ENCODE measurements around the gene LDLRAD4.
A peak's percentile ranks its signal among the peaks of the same experiment; 100 is the strongest.

The LDLRAD4 gene

GRCh38 chr18:13641551-13642439 is 423.2 kb downstream of the LDLRAD4 start:
- no peak overlapping the region for H3K4me3 ChIP-seq (ENCODE audit: low read length in 2 of 2)
- peak overlapping the region; percentile 49 for H3K4me2 ChIP-seq (ENCODE audit: insufficient read depth, low read length, poor library complexity, severe bottlenecking)
- H4K8ac ChIP-seq (ENCODE audit: low read depth, low read length), result no peak overlapping the region
- H3K27me3 ChIP-seq (ENCODE audit: control insufficient read depth in 3 of 3, insufficient read depth in 3 of 3, low read depth in 1 of 3, low read length in 3 of 3), result peaks cover 0 to 2% (median 0%) of the 10 kb centered on the region in 3 experiments
- peak overlapping the region; percentile 61 for H2BK120ac ChIP-seq (ENCODE audit: low read depth, low read length)
- H3K4me1 ChIP-seq (ENCODE audit: control insufficient read depth in 2 of 2, insufficient read depth in 1 of 2, low read depth in 1 of 2, low read length in 2 of 2), result peaks cover 0 to 3% of the 10 kb centered on the region in 2 donors
- H3K27ac ChIP-seq (replicated peaks; ENCODE audit: low read length), result no peak overlapping the region
- WGBS, 2 donors (ENCODE audit: extremely low coverage in 2 of 2, insufficient read length in 2 of 2, insufficient replicate concordance in 1 of 2), result no CpG with 5 or more reads among the region's 84 CpGs
- H2BK12ac ChIP-seq (ENCODE audit: low read length), result no peak overlapping the region
- no peak overlapping the region for H2AK5ac ChIP-seq (ENCODE audit: low read depth, low read length)
- peak overlapping the region; percentile 71 for H3K14ac ChIP-seq (ENCODE audit: low read length)
- H3K9ac ChIP-seq (ENCODE audit: low read depth, low read length, poor library complexity), result no peak overlapping the region
- peak overlapping the region; percentile 35 for H2BK5ac ChIP-seq (ENCODE audit: low read length)
- DNase-seq (ENCODE audit: low spot score), result no peak
- no peaks in the 10 kb centered on the region for H3K79me1 ChIP-seq (ENCODE audit: low read depth, low read length)
- H3K4ac ChIP-seq (ENCODE audit: low read length), result no peak overlapping the region
- no peak overlapping the region for H3K23ac ChIP-seq (ENCODE audit: low read depth, low read length, poor library complexity)
- peak overlapping the region; percentile 71 for H3K18ac ChIP-seq (ENCODE audit: low read length)
- H3K36me3 ChIP-seq (replicated peaks in 1 of 2; ENCODE audit: control insufficient read depth in 2 of 2, insufficient read depth in 2 of 2, low read length in 2 of 2), result no peaks in the 10 kb centered on the region
- no peak overlapping the region for H2BK15ac ChIP-seq (ENCODE audit: low read length)
- no peak overlapping the region for H2AFZ ChIP-seq (ENCODE audit: low read length)
- no peak overlapping the region for H4K91ac ChIP-seq (ENCODE audit: low read depth, low read length, poor library complexity)
- H3K9me3 ChIP-seq (replicated peaks in 1 of 2; ENCODE audit: control insufficient read depth in 2 of 2, insufficient read depth in 1 of 2, low read depth in 1 of 2, low read length in 2 of 2), result peaks cover 0 to 1% of the 10 kb centered on the region in 2 donors

GRCh38 chr18:13642440-13642827 is 423.9 kb downstream of the LDLRAD4 start:
- Histone ChIP-seq H3K27me3 (ENCODE audit: control insufficient read depth in 3 of 3, insufficient read depth in 3 of 3, low read depth in 1 of 3, low read length in 3 of 3) (peaks cover 0 to 2% (median 0%) of the 10 kb centered on the region in 3 experiments), H3K18ac (ENCODE audit: low read length) (no peak overlapping the region), H4K8ac (ENCODE audit: low read depth, low read length) (no peak overlapping the region), H2BK120ac (ENCODE audit: low read depth, low read length) (no peak overlapping the region), H3K27ac (replicated peaks; ENCODE audit: low read length) (no peak overlapping the region), H3K9me3 (replicated peaks in 1 of 2; ENCODE audit: control insufficient read depth in 2 of 2, insufficient read depth in 1 of 2, low read depth in 1 of 2, low read length in 2 of 2) (peaks cover 0 to 1% of the 10 kb centered on the region in 2 donors), H3K4me3 (ENCODE audit: low read length in 2 of 2) (no peak overlapping the region), H3K9ac (ENCODE audit: low read depth, low read length, poor library complexity) (no peak overlapping the region), H2BK15ac (ENCODE audit: low read length) (no peak overlapping the region), H3K79me1 (ENCODE audit: low read depth, low read length) (no peaks in the 10 kb centered on the region), H2BK12ac (ENCODE audit: low read length) (no peak overlapping the region), H2AK5ac (ENCODE audit: low read depth, low read length) (no peak overlapping the region), H2AFZ (ENCODE audit: low read length) (no peak overlapping the region), H2BK5ac (ENCODE audit: low read length) (no peak overlapping the region), H3K23ac (ENCODE audit: low read depth, low read length, poor library complexity) (no peak overlapping the region), H4K91ac (ENCODE audit: low read depth, low read length, poor library complexity) (no peak overlapping the region), H3K4me1 (ENCODE audit: control insufficient read depth in 2 of 2, insufficient read depth in 1 of 2, low read depth in 1 of 2, low read length in 2 of 2) (peaks cover 0 to 3% of the 10 kb centered on the region in 2 donors), H3K4ac (ENCODE audit: low read length) (no peak overlapping the region), H3K14ac (ENCODE audit: low read length) (no peak overlapping the region), H3K4me2 (ENCODE audit: insufficient read depth, low read length, poor library complexity, severe bottlenecking) (no peak overlapping the region), H3K36me3 (replicated peaks in 1 of 2; ENCODE audit: control insufficient read depth in 2 of 2, insufficient read depth in 2 of 2, low read length in 2 of 2) (no peaks in the 10 kb centered on the region)
- no CpG with 5 or more reads among the region's 15 CpGs for WGBS, 2 donors (ENCODE audit: extremely low coverage in 2 of 2, insufficient read length in 2 of 2, insufficient replicate concordance in 1 of 2)
- no peak for DNase-seq (ENCODE audit: low spot score)

GRCh38 chr18:13643261-13643751 is 424.7 kb downstream of the LDLRAD4 start:
- Histone ChIP-seq H3K79me1 (ENCODE audit: low read depth, low read length) (no peaks in the 10 kb centered on the region), H4K8ac (ENCODE audit: low read depth, low read length) (no peak overlapping the region), H4K91ac (ENCODE audit: low read depth, low read length, poor library complexity) (no peak overlapping the region), H3K27me3 (ENCODE audit: control insufficient read depth in 3 of 3, insufficient read depth in 3 of 3, low read depth in 1 of 3, low read length in 3 of 3) (peaks cover 0 to 2% (median 0%) of the 10 kb centered on the region in 3 experiments), H2BK12ac (ENCODE audit: low read length) (no peak overlapping the region), H3K4me3 (ENCODE audit: low read length in 2 of 2) (no peak overlapping the region), H3K36me3 (replicated peaks in 1 of 2; ENCODE audit: control insufficient read depth in 2 of 2, insufficient read depth in 2 of 2, low read length in 2 of 2) (no peaks in the 10 kb centered on the region), H2AFZ (ENCODE audit: low read length) (no peak overlapping the region), H2BK5ac (ENCODE audit: low read length) (no peak overlapping the region), H3K18ac (ENCODE audit: low read length) (no peak overlapping the region), H2BK15ac (ENCODE audit: low read length) (no peak overlapping the region), H3K23ac (ENCODE audit: low read depth, low read length, poor library complexity) (no peak overlapping the region), H2AK5ac (ENCODE audit: low read depth, low read length) (no peak overlapping the region), H3K4ac (ENCODE audit: low read length) (no peak overlapping the region), H3K14ac (ENCODE audit: low read length) (no peak overlapping the region), H3K9me3 (replicated peaks in 1 of 2; ENCODE audit: control insufficient read depth in 2 of 2, insufficient read depth in 1 of 2, low read depth in 1 of 2, low read length in 2 of 2) (peaks cover 0 to 1% of the 10 kb centered on the region in 2 donors), H3K9ac (ENCODE audit: low read depth, low read length, poor library complexity) (no peak overlapping the region), H2BK120ac (ENCODE audit: low read depth, low read length) (no peak overlapping the region), H3K27ac (replicated peaks; ENCODE audit: low read length) (no peak overlapping the region), H3K4me2 (ENCODE audit: insufficient read depth, low read length, poor library complexity, severe bottlenecking) (no peak overlapping the region), H3K4me1 (ENCODE audit: control insufficient read depth in 2 of 2, insufficient read depth in 1 of 2, low read depth in 1 of 2, low read length in 2 of 2) (peaks cover 0 to 3% of the 10 kb centered on the region in 2 donors)
- no peak for DNase-seq (ENCODE audit: low spot score)
- WGBS, 2 donors (ENCODE audit: extremely low coverage in 2 of 2, insufficient read length in 2 of 2, insufficient replicate concordance in 1 of 2), result no CpG with 5 or more reads among the region's 16 CpGs

GRCh38 chr18:13645093-13645492 is 426.5 kb downstream of the LDLRAD4 start:
- peaks cover 0 to 2% (median 0%) of the 10 kb centered on the region in 3 experiments for H3K27me3 ChIP-seq (ENCODE audit: control insufficient read depth in 3 of 3, insufficient read depth in 3 of 3, low read depth in 1 of 3, low read length in 3 of 3)
- no peak overlapping the region for H3K23ac ChIP-seq (ENCODE audit: low read depth, low read length, poor library complexity)
- no peak overlapping the region for H3K18ac ChIP-seq (ENCODE audit: low read length)
- no peak overlapping the region for H3K27ac ChIP-seq (replicated peaks; ENCODE audit: low read length)
- no peak overlapping the region for H2BK15ac ChIP-seq (ENCODE audit: low read length)
- H4K8ac ChIP-seq (ENCODE audit: low read depth, low read length), result no peak overlapping the region
- no peak overlapping the region for H3K14ac ChIP-seq (ENCODE audit: low read length)
- no peak overlapping the region for H2BK5ac ChIP-seq (ENCODE audit: low read length)
- H3K9ac ChIP-seq (ENCODE audit: low read depth, low read length, poor library complexity), result no peak overlapping the region
- no CpG with 5 or more reads among the region's 16 CpGs for WGBS, 2 donors (ENCODE audit: extremely low coverage in 2 of 2, insufficient read length in 2 of 2, insufficient replicate concordance in 1 of 2)
- H2BK12ac ChIP-seq (ENCODE audit: low read length), result no peak overlapping the region
- H3K4me2 ChIP-seq (ENCODE audit: insufficient read depth, low read length, poor library complexity, severe bottlenecking), result no peak overlapping the region
- H3K36me3 ChIP-seq (replicated peaks in 1 of 2; ENCODE audit: control insufficient read depth in 2 of 2, insufficient read depth in 2 of 2, low read length in 2 of 2), result no peaks in the 10 kb centered on the region
- no peak overlapping the region for H2AK5ac ChIP-seq (ENCODE audit: low read depth, low read length)
- no peak overlapping the region for H2BK120ac ChIP-seq (ENCODE audit: low read depth, low read length)
- H3K4me3 ChIP-seq (ENCODE audit: low read length in 2 of 2), result no peak overlapping the region
- H3K4me1 ChIP-seq (ENCODE audit: control insufficient read depth in 2 of 2, insufficient read depth in 1 of 2, low read depth in 1 of 2, low read length in 2 of 2), result peaks cover 0 to 3% of the 10 kb centered on the region in 2 donors
- H3K9me3 ChIP-seq (replicated peaks in 1 of 2; ENCODE audit: control insufficient read depth in 2 of 2, insufficient read depth in 1 of 2, low read depth in 1 of 2, low read length in 2 of 2), result peaks cover 0 to 1% of the 10 kb centered on the region in 2 donors
- DNase-seq (ENCODE audit: low spot score), result no peak
- H3K4ac ChIP-seq (ENCODE audit: low read length), result no peak overlapping the region
- no peak overlapping the region for H4K91ac ChIP-seq (ENCODE audit: low read depth, low read length, poor library complexity)
- H2AFZ ChIP-seq (ENCODE audit: low read length), result no peak overlapping the region
- H3K79me1 ChIP-seq (ENCODE audit: low read depth, low read length), result no peaks in the 10 kb centered on the region
